ENCODE results near the gene TCAIM.

GRCh38 chr3:44434834-44435510 lies 96.4 kb downstream of the TCAIM start:
- no peak for TF ChIP-seq EP300 (conservative IDR thresholded peaks at IDR 0.05; ENCODE audit: poor library complexity, severe bottlenecking)
- TF ChIP-seq CTCF (IDR thresholded peaks at IDR 0.05; ENCODE audit: poor library complexity, severe bottlenecking): no peak
- no peak for TF ChIP-seq EZH2 (IDR thresholded peaks at IDR 0.05; ENCODE audit: borderline replicate concordance, insufficient read depth, low read length, poor library complexity, severe bottlenecking)
- no peak for TF ChIP-seq REST (IDR thresholded peaks at IDR 0.05; ENCODE audit: borderline replicate concordance)

All from neural cell (in vitro differentiated cells).